DMS53 treated with DMSO at 0.1 percent for 48 hours (cell line): ENCODE results near the gene KIAA1328.
"Not testable (repeated sequence)": the region's sequence is repeated elsewhere in the genome, so short reads cannot be mapped to it uniquely, and the experiment has no call there.

Experiments used
- DNase-seq: peaks from one replicate; lab custom pipeline; 2025; ENCODE audit not compliant: unreplicated experiment; lab: John Stamatoyannopoulos, UW

KIAA1328 gene

GRCh38 chr18:36828630-36829361, at the start of gene KIAA1328, which contains the start of gene TPGS2:
KIAA1328 (plus strand) TSS chr18:36829127; CDS start chr18:36829139, 12 bp downstream.
TPGS2 (minus strand) TSS chr18:36829002; CDS start chr18:36828767, 235 bp downstream.
- peak; percentile 76 for DNase-seq

GRCh38 chr18:36780748-36781147, 48.2 kb upstream of the KIAA1328 start:
- DNase-seq, result no peak

- no peak for DNase-seq
Observed at GRCh38 chr18:36782710-36783109, 46.2 kb upstream of the KIAA1328 start.

- DNase-seq, result no peak
Observed at GRCh38 chr18:36783792-36784191, 45.1 kb upstream of the KIAA1328 start.

GRCh38 chr18:36786686-36787085, 42.2 kb upstream of the KIAA1328 start:
- no peak for DNase-seq

GRCh38 chr18:36792634-36793283, 36.2 kb upstream of the KIAA1328 start:
- no peak for DNase-seq

- no peak for DNase-seq
Observed at GRCh38 chr18:36798738-36799473, 30.0 kb upstream of the KIAA1328 start.

GRCh38 chr18:36805105-36805504, 23.8 kb upstream of the KIAA1328 start:
- DNase-seq, result no peak

- no peak for DNase-seq
Observed at GRCh38 chr18:36808681-36809080, 20.2 kb upstream of the KIAA1328 start.

GRCh38 chr18:36809590-36810381, 19.1 kb upstream of the KIAA1328 start:
- DNase-seq, result peak; percentile 88

- DNase-seq, result no peak
Observed at GRCh38 chr18:36811430-36811829, 17.5 kb upstream of the KIAA1328 start.

- DNase-seq, result no peak
Observed at GRCh38 chr18:36811955-36812354, 17.0 kb upstream of the KIAA1328 start.

GRCh38 chr18:36812678-36813077, 16.2 kb upstream of the KIAA1328 start:
- no peak for DNase-seq

GRCh38 chr18:36813101-36813775, 15.7 kb upstream of the KIAA1328 start:
- DNase-seq, result no peak

- DNase-seq, result no peak
Observed at GRCh38 chr18:36813824-36814223, 15.1 kb upstream of the KIAA1328 start.

- DNase-seq, result no peak
Observed at GRCh38 chr18:36814994-36815393, 13.9 kb upstream of the KIAA1328 start.

GRCh38 chr18:36816096-36816495, 12.8 kb upstream of the KIAA1328 start:
- DNase-seq, result not testable (repeated sequence)

- no peak for DNase-seq
Observed at GRCh38 chr18:36817039-36817438, 11.9 kb upstream of the KIAA1328 start.

- no peak for DNase-seq
Observed at GRCh38 chr18:36818652-36819051, 10.3 kb upstream of the KIAA1328 start.

- no peak for DNase-seq
Observed at GRCh38 chr18:36819621-36820020, 9.3 kb upstream of the KIAA1328 start.
